Keratinocyte (primary cell): Measurements from ENCODE around the gene GRIK2. TPM values are rescaled to one million over a fixed set of nuclear protein-coding genes. Genes with fewer than 3 reads are reported as not detected.

ENCODE experiments used
- DNase-seq: peaks from one replicate; pipeline ENCODE4 v3.0.0-alpha.2; 2011; ENCODE audit warnings: low read depth, missing footprints, low spot score
- FAIRE-seq: peaks from 2 replicates; lab custom pipeline; 2011; peaks lifted over from hg19 to GRCh38; lab: Jason Lieb, UNC
- H2AFZ ChIP-seq: 2 replicates; pipeline ENCODE4 v1.6.0; 2012; ENCODE audit warnings: low read length, control low read depth, inconsistent platforms; ENCODE audit not compliant: control insufficient read depth
- H3K27ac ChIP-seq: 2 replicates; pipeline ENCODE4 v1.5.1; 2011; ENCODE audit warnings: low read length; ENCODE audit not compliant: control insufficient read depth, insufficient read depth
- H3K27me3 ChIP-seq: 3 replicates; pipeline ENCODE4 v1.6.0; 2011; ENCODE audit warnings: low read length; ENCODE audit not compliant: control insufficient read depth, insufficient read depth; ENCODE audit errors: extremely low read depth
- H3K36me3 ChIP-seq, 2 experiments: 2 replicates in 1 of 2; 3 replicates in 1 of 2; pipeline ENCODE4 v1.5.1; 2011; ENCODE audit warnings: low read length in 2 of 2, mild to moderate bottlenecking in 1 of 2; ENCODE audit not compliant: control insufficient read depth in 2 of 2, insufficient read depth in 2 of 2; ENCODE audit errors: extremely low read depth in 1 of 2
- H3K4me1 ChIP-seq: 3 replicates; pipeline ENCODE4 v1.5.1; 2011; ENCODE audit warnings: low read length; ENCODE audit not compliant: control insufficient read depth, insufficient read depth; ENCODE audit errors: extremely low read depth
- H3K4me2 ChIP-seq: 3 replicates; pipeline ENCODE4 v1.6.0; 2011; ENCODE audit warnings: low read depth, low read length; ENCODE audit not compliant: control insufficient read depth, insufficient read depth; ENCODE audit errors: extremely low read depth
- H3K4me3 ChIP-seq, 3 experiments: fragments of 200-600 bp in 1 of 3; sonication (generic) in 1 of 3; 2 replicates in 2 of 3; 3 replicates in 1 of 3; pipeline ENCODE4 v1.5.1; 2011 to 2016; ENCODE audit warnings: low read length in 3 of 3, mild to moderate bottlenecking in 3 of 3, control low read depth in 2 of 3, inconsistent platforms in 1 of 3, low read depth in 1 of 3, mixed read lengths in 1 of 3, mixed run types in 1 of 3, moderate library complexity in 1 of 3; ENCODE audit not compliant: control insufficient read depth in 2 of 3, insufficient read depth in 2 of 3; ENCODE audit errors: extremely low read depth in 1 of 3
- H3K79me2 ChIP-seq: 2 replicates; pipeline ENCODE4 v1.6.0; 2012; ENCODE audit warnings: low read length; ENCODE audit not compliant: control insufficient read depth, insufficient read depth
- H3K9ac ChIP-seq: 3 replicates; pipeline ENCODE4 v1.6.0; 2011; ENCODE audit warnings: low read length; ENCODE audit not compliant: control insufficient read depth, insufficient read depth; ENCODE audit errors: extremely low read depth
- H3K9me1 ChIP-seq: 3 replicates; pipeline ENCODE4 v1.6.0; 2011; ENCODE audit warnings: low read length; ENCODE audit not compliant: control insufficient read depth, insufficient read depth; ENCODE audit errors: extremely low read depth
- H3K9me3 ChIP-seq: 2 replicates; pipeline ENCODE4 v1.5.1; 2012; ENCODE audit warnings: low read depth, low read length; ENCODE audit not compliant: control insufficient read depth
- H4K20me1 ChIP-seq: 3 replicates; pipeline ENCODE4 v1.6.0; 2011; ENCODE audit warnings: low read length; ENCODE audit not compliant: control insufficient read depth, insufficient read depth; ENCODE audit errors: extremely low read depth
- CTCF ChIP-seq, 3 experiments: IDR thresholded peaks in 1 of 3; conservative IDR thresholded peaks in 1 of 3; optimal IDR thresholded peaks in 1 of 3; 2 replicates in 2 of 3; 3 replicates in 1 of 3; pipeline versions ENCODE3 to v1.5.1; 2011; ENCODE audit warnings: low read length in 3 of 3, mild to moderate bottlenecking in 3 of 3, moderate library complexity in 2 of 3, control low read depth in 1 of 3, inconsistent platforms in 1 of 3; ENCODE audit not compliant: insufficient read depth in 2 of 3; ENCODE audit errors: extremely low read depth in 1 of 3
- EZH2 ChIP-seq: IDR thresholded peaks from one replicate; pipeline ENCODE4 v1.6.1; 2012; ENCODE audit warnings: inconsistent platforms, mild to moderate bottlenecking, low read length, moderate library complexity
- dilution Hi-C: fragments of 300-500 bp; cut with MboI; formaldehyde crosslinking; loops from one replicate; pipeline ENCODE4 v1.7.0; 2020; ENCODE audit warnings: low sequenced_read_pairs; ENCODE audit not compliant: extremely low pct_ligation_motif_present
- polyA plus RNA-seq, 5 experiments: library from polyadenylated mRNA; depleted of rRNA in 3 of 5; stranded (reverse) in 3 of 5; stranded (forward) in 1 of 5; unstranded in 1 of 5; fragments of >200 nt; gene quantifications; 1 replicate in 1 of 5; 2 replicates in 3 of 5; 3 replicates in 1 of 5; pipeline versions ENCODE4 v1.2.1 to v1.2.3, GENCODE V29; 2011 to 2012; ENCODE audit warnings: missing spikeins in 2 of 5, low read depth in 1 of 5, low replicate concordance in 1 of 5

The GRIK2 gene
- polyA plus RNA-seq, 1 donor (not counting 4 experiments of a cell fraction or from before 2014, with no cell fraction given) = 0.01 TPM

GRCh38 chr6:101662111-101662897 lies 268.8 kb downstream of the GRIK2 start:
- no peak overlapping the region for H3K4me2 ChIP-seq
- no peaks in the 10 kb centered on the region for H3K27me3 ChIP-seq
- FAIRE-seq = no peak

GRCh38 chr6:101663100-101663499 lies 269.6 kb downstream of the GRIK2 start:
- H3K9me1 ChIP-seq = no peaks in the 10 kb centered on the region
- TF ChIP-seq EZH2 (no peak), CTCF (optimal IDR thresholded peaks at IDR 0.05 in 1 of 3, IDR thresholded peaks at IDR 0.05 in 1 of 3, conservative IDR thresholded peaks at IDR 0.05 in 1 of 3; ENCODE audit: extremely low read depth in 1 of 3, insufficient read depth in 2 of 3, low read length in 3 of 3) (no peak)
- no peak for FAIRE-seq

More at GRCh38 chr6:101662111-101662897, 268.8 kb downstream of the GRIK2 start:
- H2AFZ ChIP-seq = no peak overlapping the region
- dilution Hi-C loops = no loop called here
- no peaks in the 10 kb centered on the region for H3K9me1 ChIP-seq
- peaks cover 2% of the 10 kb centered on the region for H3K9me3 ChIP-seq
- H3K9ac ChIP-seq = no peak overlapping the region
- H3K4me1 ChIP-seq = peaks cover 13% of the 10 kb centered on the region
- TF ChIP-seq CTCF (optimal IDR thresholded peaks at IDR 0.05 in 1 of 3, IDR thresholded peaks at IDR 0.05 in 1 of 3, conservative IDR thresholded peaks at IDR 0.05 in 1 of 3; ENCODE audit: extremely low read depth in 1 of 3, insufficient read depth in 2 of 3, low read length in 3 of 3) (no peak), EZH2 (no peak)
- no peaks in the 10 kb centered on the region for H3K79me2 ChIP-seq
- H3K27ac ChIP-seq = no peak overlapping the region
- H4K20me1 ChIP-seq = no peaks in the 10 kb centered on the region
- no peak for DNase-seq
- H3K36me3 ChIP-seq = no peaks in the 10 kb centered on the region
- no peak overlapping the region for H3K4me3 ChIP-seq

More at GRCh38 chr6:101663100-101663499, 269.6 kb downstream of the GRIK2 start:
- DNase-seq = no peak
- no peak overlapping the region for H3K4me3 ChIP-seq
- H3K9ac ChIP-seq = no peak overlapping the region
- no peak overlapping the region for H3K4me2 ChIP-seq
- dilution Hi-C loops = no loop called here
- no peaks in the 10 kb centered on the region for H4K20me1 ChIP-seq
- H3K36me3 ChIP-seq = no peaks in the 10 kb centered on the region
- H3K27me3 ChIP-seq = no peaks in the 10 kb centered on the region
- H3K4me1 ChIP-seq = peaks cover 21% of the 10 kb centered on the region
- H3K79me2 ChIP-seq = no peaks in the 10 kb centered on the region
- H3K9me3 ChIP-seq = no peaks in the 10 kb centered on the region
- H3K27ac ChIP-seq = no peak overlapping the region
- H2AFZ ChIP-seq = no peak overlapping the region
